HFF-Myc (cell line): ENCODE data around the gene KCTD11.
"Not testable (repeated sequence)": the region's sequence is repeated elsewhere in the genome, so short reads cannot be mapped to it uniquely, and the experiment has no call there.

Experiments used
- DNase-seq: peaks from one replicate; pipeline ENCODE4 v3.0.0-alpha.2; 2011; ENCODE audit warnings: low read depth; ENCODE audit errors: extremely low read depth
- H3K4me3 ChIP-seq: replicated peaks from 2 replicates; pipeline ENCODE4 v1.5.1; 2011; ENCODE audit warnings: low read depth, mild to moderate bottlenecking, control low read depth, low read length
- CTCF ChIP-seq: IDR thresholded peaks from 2 replicates; pipeline ENCODE4 v1.5.1; 2012; ENCODE audit warnings: mild to moderate bottlenecking, low read depth, low read length, control low read depth; ENCODE audit errors: missing control alignments

KCTD11 gene

DNA sequence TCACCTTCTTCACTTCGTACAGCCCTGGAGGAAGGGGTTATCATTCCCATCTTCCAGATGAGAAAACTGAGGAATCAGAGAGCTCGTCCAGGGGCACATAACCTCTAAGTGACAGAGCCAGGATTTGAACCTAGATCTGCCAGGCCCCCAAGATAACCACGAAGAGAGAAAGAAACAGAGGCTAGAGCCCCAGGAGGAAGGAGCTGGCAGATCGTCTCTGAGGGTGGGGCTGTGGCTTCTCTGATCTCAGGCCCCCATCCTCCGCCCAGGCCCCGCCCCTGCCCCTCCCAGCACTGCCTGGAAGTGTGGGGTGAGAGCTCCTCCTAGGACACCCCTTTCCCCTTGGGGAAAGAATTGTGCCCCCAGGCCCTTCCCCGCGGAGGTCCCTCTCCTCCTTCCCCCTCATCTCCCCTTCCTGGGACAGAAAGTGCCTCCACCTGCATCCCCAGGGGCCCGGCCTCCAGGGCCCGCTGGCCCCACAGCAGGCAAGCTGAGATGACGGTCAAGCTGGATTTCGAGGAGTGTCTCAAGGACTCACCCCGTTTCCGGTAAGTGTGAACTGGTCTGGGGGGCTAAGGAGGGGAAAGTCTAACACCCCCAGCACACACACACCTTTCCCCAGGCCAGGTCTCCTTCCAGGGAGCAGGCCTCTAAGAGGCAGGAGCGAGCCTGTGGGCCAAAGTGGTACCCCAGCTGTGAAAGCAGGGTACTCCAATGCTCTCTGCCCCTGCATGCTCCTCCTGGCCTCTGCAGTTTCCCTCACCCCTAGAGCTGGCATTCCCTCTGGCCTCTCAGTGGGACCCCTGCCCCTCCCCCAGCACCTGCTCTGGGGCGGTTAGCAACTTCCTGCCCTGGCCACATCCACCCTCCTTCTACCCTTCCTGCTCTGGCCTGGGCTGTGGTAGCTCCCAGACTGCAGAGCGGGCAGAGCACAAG, 15.5 kb upstream of the KCTD11 start, which contains the start of gene ACAP1:
ACAP1 (plus strand) TSS at position 290 of the 936 bp plus-strand sequence; CDS start at position 496, 206 bp downstream.
- DNase-seq: no peak
- TF ChIP-seq CTCF: no peak
- H3K4me3 ChIP-seq: peak within 1 kb of the TSS; percentile 11; the same call in 1 of the 2 replicates

- DNase-seq, H3K4me3 ChIP-seq: not testable (repeated sequence)
These were observed 14.4 kb upstream of the KCTD11 start for GRCh38 chr17:7337600-7337999.

- no peak for DNase-seq
- no peak overlapping the region for H3K4me3 ChIP-seq
- no peak for TF ChIP-seq CTCF
These were observed 11.8 kb upstream of the KCTD11 start for GRCh38 chr17:7340179-7340578.

- DNase-seq: no peak
These were observed 10.1 kb upstream of the KCTD11 start for GRCh38 chr17:7341842-7342241.

GRCh38 chr17:7343250-7343649, 8.7 kb upstream of the KCTD11 start:
- no peak for DNase-seq
- H3K4me3 ChIP-seq: no peak overlapping the region
- TF ChIP-seq CTCF: no peak

More at GRCh38 chr17:7341842-7342241, 10.1 kb upstream of the KCTD11 start:
- H3K4me3 ChIP-seq: no peak overlapping the region
- no peak for TF ChIP-seq CTCF

- no peak overlapping the region for H3K4me3 ChIP-seq
- DNase-seq: no peak
These were observed 5.0 kb upstream of the KCTD11 start for GRCh38 chr17:7346761-7347614.

More at GRCh38 chr17:7346761-7347614, 5.0 kb upstream of the KCTD11 start:
- no peak for TF ChIP-seq CTCF
